HG03442 (cell line): ENCODE measurements around the gene ECD.

ENCODE experiments used
- ATAC-seq: cut with Tn5 transposase; IDR thresholded peaks from one replicate; pipeline ENCODE4 v1.9.1; 2021; ENCODE audit warnings: mild to moderate bottlenecking, moderate library complexity; ENCODE audit not compliant: unreplicated experiment

ECD gene

DNA sequence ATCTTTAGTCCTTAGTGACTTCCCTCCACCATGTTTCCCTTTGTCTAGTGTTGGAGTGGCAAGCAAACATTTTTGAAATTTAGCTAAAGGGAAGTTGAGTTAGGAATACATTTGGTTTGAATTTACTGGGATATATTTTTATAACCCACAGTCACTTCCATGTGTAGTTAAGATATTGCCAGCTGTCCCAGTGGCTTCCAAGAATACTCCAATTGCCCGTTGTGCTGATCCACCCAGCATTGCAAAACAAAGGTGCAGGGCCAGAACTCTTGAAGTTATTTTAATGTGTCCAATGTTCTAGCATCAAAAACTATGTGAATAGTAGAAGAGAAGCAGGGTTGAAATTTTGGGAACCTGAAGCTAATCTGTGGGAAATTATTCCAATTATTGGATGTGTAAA lies 68.7 kb downstream of the ECD start:
- no peak for ATAC-seq

DNA sequence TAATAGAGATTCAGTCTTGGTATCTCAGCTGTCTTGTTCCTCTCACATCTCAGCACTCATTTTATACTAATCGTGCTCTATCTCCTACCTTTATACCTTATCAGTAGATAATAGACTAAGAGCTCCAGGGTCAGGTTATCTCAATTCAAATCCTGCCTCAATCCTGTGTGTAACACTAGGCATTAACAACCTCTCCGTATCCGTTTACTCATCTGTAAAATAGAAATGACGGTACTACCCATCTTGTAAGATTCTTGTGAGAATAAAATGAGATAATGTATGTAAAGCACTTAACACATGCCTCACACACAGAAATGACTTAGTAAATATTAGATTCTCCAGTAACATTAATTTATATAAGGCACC lies 70.5 kb downstream of the ECD start:
- no peak for ATAC-seq

DNA sequence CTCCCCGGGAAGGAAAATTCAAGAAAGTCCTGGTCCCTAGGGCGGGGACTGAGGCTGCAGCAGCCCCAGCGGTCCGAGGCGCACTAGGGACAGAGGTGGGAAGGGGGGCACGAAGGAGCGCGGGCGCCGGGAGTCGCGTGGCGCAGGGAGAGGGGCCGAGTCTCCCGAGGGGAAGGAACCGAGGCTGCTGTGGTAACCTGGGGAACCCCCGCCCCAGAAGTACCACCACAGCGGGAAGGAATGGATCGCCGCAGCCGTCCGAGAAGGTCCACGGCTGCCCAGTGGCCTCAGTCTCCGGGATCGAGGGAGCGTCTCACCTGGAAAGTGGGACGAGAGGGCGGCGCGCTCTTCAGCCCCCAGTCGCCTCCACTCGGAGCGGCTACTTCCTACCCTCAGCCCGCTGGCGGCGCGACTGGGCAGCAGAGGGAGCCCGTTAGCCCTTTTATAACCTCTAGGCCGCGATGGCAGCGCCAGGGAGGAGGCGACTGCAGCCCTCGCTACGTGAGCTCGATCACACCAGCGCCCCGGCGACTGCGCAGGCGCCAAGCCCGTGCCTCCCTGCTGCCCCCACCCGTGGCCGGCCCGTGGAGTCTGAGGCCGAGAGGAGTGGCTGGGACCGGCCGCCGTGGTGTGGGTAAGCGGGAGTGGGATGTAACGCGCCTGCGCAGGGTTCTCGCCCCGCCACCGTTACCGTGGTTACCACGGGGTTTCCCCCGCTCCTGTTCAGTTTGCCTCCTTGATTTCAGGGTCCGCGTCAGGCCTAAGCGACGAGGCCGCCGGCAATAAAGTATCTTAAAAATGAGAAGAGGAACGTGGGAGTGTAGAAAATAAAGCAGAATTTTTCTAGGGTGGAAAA lies 71.1 kb downstream of the ECD start, which contains the start of gene P4HA1:
P4HA1 (minus strand) TSS at position 418 of the 856 bp plus-strand sequence. CDS start 21,983 bp downstream, outside the sequence.
- peak; percentile 80 for ATAC-seq

DNA sequence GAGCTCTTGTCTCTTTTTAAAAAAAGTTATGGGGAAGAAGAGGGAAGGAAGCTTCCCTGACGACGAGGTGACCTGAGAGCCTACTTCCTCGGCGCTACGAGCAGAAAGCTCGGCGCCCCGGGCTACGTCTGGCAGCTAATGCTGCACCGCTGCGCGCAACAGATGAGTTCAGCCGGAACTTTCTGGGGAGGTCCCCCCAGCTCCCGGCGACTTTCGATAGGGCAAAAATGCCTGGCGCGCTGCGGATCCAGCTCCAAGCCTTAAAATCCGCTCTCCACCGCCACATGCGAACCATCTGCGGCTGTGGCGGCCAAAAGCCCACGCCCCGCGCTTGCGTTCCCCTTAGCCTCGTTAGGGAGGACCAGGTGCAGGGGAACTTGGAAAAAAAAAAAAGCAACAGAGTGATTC lies 71.8 kb downstream of the ECD start:
- peak; percentile 24 for ATAC-seq

DNA sequence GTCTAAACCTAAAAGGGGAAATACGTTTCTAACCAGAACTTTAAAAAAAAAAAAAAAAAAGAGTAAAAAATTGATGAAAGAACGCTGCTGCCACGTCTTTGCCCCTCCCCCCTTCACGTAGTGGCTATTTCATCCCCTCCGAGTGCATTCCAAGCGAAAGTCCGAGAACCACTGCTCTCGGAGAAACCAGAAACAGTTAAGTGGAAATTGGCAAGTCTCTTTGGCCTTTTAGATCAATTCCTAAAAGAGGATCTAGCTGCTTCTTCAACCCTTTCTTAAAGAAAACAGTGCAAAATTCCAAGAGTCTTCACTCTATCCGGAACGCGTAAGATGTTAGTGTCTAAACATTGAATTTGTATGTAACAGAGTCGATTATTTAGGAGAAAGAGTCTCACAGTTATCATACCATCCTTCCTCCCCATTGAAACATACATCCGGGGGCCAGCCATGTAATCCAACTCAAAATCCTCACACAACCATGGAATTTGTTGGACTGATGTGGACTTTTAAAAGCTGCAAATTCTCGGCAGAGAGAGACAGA lies 72.3 kb downstream of the ECD start:
- no peak for ATAC-seq

DNA sequence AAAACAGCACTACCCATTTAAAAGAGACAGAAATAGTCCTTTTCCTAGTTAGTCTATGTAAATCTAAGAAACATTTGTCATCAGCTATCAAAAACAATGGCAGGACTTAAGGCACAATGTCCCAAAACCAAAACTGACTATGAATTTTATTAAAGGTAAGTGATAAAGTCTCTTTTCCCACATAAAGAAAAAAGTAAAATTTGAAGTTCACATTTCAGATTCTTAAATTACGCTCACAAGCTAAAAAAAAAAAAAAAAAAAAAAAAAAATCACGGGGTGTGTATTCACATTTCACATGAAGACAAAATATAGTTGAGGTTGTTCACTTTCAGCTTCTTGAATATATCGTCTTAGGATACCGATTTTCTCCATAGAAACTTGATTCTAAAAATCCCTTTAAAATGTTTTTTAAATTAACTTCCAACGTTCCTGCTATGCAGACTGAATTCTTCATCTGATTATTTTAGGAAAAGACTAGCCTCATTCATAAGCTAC lies 72.8 kb downstream of the ECD start:
- ATAC-seq = no peak

DNA sequence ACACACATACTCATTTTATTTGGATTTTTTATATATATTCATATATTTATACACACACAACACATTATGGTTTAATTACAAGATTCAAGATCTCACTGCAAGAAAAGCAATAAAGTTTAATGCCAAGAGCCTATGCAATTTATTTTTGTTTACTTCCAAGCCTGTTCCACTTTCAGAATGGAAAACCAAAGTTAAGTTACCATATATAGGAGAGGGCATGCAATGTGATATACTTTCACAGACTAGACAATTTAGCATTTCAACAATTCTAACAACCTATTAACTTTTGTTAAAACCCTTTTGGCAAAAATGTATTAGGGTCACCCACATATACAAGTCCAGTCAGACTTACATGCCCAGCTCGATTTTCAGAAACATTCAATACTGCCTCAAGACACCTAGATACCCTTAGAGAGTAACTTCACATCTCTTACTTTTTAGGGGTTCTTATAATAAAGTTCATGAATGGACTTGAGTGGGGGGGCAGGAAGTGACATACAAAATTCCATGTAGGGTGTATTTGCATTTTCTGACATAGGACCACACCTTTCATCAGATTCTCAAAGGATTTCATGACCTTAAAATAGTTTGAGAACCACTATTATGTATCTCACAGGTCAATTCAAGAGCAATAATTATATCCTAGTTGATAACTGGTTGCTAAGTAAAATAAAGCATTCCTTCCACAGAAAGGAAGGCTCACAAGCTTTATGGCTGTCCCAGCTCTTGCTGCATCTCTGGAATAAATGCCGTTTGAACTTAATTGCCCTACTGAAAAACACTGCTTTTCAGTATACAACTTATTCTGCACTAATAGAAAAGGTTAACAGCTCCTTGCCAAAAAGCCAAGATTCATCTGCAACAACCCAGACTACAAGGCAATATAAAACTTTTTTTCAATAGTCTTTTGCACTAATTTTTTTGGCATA lies 73.6 kb downstream of the ECD start:
- ATAC-seq = no peak

DNA sequence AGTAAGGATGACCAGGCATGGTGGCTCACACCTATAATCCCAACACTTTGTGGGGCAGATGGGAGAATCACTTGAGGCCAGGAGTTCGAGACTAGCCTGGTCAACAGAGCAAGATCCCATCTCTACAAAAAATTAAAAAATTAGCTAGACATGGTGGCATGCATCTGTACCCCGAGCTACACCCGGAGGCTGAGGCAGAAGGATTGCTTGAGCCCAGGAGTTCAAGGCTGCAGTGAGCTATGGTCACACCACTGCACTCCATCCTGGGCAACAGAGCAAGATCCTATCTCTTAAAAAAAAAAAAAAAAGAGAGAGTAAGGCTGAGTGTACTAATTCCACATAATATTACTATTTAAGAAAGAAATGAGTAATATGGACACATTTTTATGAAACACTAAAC lies 75.0 kb downstream of the ECD start:
- no peak for ATAC-seq

DNA sequence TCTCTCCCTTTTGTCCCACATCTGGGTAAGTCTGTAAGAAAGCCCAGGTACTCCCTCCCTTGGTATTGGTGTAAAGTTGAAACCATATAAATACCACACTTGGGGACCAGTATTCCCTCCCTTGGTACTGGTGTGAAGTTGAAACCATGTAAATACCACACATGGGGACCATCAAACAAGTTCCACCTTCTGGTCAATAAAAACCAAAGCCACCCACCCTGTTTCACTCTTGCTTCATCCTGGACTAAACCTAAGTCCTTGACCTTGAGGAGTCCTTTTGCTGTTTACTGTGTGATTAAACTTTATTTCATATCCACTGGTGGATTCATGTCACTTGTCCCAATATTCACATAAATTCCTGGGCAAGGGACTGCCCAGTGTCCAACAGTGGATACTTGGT lies 79.5 kb downstream of the ECD start:
- no peak for ATAC-seq

DNA sequence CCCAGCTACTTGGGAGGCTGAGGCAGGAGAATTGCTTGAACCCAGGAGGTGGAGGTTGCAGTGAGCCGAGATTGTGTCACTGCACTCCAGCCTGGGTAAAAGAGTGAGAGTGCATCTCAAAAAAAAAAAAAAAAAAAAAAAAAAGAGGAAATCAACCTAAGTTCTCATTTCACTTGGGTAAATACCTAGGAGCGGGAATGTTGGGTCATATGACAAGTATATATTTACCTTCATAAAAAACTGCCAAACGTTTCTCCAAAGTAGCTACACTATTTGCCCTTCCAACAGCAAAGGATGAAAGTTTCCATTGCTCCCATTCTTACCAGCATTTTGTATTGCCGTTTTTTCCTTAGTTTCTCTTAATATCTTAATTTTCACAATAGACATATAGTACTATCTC lies 81.0 kb downstream of the ECD start:
- no peak for ATAC-seq

DNA sequence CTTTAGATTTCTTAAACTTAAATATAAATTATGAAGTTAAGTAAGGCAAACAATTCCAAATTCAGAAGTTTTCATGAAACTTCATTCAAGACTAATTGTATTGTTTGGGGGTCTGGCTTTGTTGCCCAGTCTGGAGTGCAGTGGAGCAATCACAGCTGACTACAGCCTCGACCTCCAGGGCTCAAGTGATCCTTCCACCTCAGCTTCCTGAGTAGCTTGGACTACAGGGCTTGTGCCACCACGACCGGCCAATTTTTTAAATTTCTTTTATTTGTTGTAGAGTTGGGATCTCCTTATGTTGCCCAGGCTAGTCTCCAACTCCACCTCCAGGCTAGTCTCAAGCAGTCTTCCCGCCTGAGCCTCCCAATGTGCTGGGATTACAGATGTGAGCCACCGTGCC lies 83.6 kb downstream of the ECD start:
- ATAC-seq = no peak
